GM19455 (cell line): Measurements from ENCODE around the gene TMEM126B.

Experiments used
- ATAC-seq: cut with Tn5 transposase; IDR thresholded peaks from one replicate; pipeline ENCODE4 v1.9.1; 2021; ENCODE audit not compliant: unreplicated experiment

TMEM126B gene

DNA sequence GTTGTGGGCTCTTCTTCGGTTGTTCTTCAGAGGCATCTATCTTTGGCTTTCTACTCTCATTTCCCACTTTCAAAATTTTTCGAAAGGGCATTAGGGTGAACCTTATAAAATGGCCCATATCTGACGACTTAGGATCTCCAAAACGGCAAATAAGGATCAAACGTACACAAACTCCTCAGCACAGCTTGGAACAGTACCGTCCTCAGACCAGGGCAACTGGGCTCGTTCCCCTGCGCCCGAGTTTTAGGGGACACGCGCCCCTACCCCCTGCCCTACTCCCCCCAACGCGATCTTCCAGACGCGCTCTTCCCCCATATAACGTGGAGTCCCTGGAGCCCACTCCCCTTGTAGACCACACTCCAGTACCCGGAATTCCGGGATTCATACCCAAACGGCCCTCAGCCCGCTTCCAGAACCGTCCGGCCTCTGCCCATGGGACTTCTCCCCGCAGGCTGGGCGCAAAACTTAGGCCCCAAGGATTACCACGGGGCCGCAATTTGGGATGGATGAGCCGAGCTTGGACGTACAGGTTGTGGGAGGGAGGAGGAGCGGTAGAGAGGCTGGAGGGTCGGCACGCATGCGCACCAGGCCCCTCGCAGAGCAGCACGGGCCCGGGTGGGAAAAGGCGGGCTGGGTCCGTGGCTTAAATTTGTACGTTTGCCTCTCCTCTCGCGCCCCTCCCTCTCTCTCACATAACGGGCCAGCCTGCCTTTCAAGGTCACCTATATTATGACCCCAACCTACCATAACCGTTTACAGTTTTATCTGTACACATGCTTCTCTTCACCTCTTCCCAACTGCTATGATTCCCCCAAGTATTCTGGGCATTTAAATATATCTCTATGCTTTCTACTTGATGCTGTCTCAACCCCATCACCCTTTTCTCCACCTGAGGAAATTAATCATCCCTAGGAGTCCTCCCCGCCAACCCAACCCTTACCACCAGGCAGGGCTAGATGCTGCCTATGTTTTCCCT, 54.2 kb downstream of the TMEM126B start:
- peak; percentile 95 for ATAC-seq

DNA sequence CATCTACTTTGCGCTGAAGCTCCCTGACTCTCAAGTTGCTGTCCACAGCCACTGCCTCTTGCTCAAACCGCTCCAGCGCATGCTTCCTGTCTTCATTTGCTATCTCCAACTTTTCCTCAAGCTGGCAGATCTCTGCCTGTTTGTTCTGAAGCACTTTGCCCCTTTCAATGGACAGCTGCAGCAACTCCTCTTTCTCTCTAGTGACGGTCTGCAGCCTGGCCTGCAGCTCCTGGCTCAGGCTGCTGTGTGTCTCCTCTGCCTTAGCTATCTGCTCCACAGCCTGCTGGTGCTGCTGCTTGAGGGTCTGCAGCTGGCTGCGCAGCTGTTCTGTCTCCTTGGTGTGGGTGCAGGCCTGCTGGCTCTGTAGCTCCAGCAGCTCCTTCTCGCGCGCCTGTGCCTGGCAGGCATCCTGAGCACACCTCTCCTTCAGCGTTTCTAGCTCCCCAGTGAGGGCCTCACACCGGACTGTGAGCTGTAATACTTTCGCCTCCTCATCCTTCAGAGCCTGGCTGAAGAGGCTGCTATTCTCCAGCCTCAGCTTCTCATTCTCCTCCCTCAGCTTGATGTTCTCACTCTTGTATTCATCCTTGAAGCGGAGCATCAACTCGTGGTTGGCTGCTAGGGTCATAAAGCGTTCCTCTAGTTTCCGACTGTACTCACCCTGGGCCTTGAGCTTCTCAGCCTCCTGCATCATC, 56.9 kb downstream of the TMEM126B start:
- ATAC-seq = no peak

DNA sequence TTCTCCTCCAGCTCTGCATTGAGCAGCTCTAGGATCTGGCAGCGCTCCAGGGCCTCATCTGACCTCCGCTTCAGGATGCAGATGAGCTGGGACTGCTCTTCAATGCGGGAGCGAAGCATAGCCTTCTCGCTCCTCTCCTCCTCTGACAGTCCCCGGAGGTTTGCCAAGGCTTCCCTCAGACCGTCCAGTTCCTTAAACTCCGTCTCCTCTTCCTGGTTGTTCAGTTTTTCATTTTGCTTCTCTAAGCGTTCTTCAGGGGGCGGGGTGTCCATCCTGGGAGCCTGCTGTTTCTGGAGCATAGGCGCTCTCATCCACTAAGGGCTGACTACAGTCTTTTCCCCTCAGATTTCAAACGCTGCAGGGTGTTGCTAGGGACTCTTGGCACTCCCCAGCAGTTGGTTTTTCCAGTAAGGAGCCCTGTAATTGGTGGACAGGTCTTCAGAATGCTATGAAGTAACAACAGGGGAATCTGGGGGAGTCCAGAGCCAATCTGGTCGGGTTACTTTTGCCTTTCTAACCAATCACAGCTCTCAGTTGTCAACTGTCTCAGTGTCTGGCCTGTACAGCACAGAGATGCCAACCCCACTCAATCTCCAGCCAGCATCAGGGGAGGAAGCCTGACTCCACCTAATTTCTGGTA, 57.5 kb downstream of the TMEM126B start, which contains the start of gene CCDC89:
Gene CCDC89, minus strand, starts transcription at position 376 of the 640 bp plus-strand sequence. Its CDS starts 65 bp downstream, at position 311.
- no peak for ATAC-seq
